ENCODE data around the gene RNF20.
"Not testable (repeated sequence)": the region's sequence is repeated elsewhere in the genome, so short reads cannot be mapped to it uniquely, and the experiment has no call there.

The RNF20 gene

DNA sequence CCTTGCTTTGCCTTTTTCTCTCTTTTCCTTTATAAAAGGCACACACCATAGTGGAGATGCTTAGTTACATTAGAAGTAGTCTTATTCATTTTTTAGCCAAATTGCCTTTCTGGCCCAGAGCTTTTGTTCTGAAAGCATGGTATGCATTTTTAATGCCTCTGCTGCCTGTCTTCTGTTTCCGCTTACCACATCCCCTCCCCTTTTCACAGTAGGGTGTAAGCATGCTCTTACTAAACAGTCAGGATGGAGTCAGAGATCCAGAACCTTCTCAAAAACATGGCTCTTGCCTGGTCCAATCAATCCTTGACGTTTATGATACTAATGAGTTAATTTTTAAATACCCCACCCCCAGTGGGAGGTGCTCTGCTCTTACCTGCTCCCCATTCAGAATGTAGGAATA, 38.7 kb downstream of the RNF20 start:
- Histone ChIP-seq H3K27ac (ENCODE audit: low read depth, low read length) (no peak overlapping the region), H3K27me3 (ENCODE audit: control insufficient read depth in 1 of 2, insufficient read depth in 2 of 2, low read length in 2 of 2) (no peaks in the 10 kb centered on the region), H3K9me3 (ENCODE audit: low read length) (no peaks in the 10 kb centered on the region), H3K9ac (ENCODE audit: low read length) (no peak overlapping the region), H3K4me3 (ENCODE audit: low read depth in 1 of 2, low read length in 2 of 2) (no peak overlapping the region), H3K36me3 (ENCODE audit: insufficient read depth, low read length) (peaks cover 5% of the 10 kb centered on the region), H3K4me1 (ENCODE audit: insufficient read depth, low read length) (no peaks in the 10 kb centered on the region)

DNA sequence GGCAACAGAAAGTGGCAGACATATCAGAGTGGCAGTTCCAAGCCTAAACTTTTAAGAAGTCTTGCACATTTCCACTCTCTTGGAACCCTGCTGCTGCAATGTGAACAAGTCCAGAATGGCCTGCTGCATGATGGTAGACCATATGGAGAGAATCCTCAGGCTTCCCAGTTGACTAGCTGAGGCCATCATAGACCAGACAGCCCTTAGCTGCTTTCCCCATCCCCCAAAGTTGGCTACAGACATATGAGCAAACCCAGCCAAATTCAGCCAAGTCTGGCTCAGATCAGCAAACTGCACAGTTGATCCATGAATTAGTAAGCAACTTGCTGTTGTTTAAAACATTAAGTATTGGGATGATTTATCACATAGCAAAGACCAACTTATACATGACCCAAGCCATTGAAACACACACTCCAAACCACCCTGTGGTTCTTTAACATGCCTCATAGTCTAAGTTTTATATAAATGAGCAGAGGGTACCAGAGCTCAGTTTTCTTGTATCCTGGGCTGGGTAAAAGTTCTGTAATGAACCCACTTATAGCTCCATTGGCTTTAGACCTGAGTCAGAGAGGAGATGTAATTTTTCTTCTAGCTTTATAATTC, 41.2 kb downstream of the RNF20 start:
- Histone ChIP-seq H3K27me3 (ENCODE audit: control insufficient read depth in 1 of 2, insufficient read depth in 2 of 2, low read length in 2 of 2) (no peaks in the 10 kb centered on the region), H3K9ac (ENCODE audit: low read length) (no peak overlapping the region), H3K9me3 (ENCODE audit: low read length) (no peaks in the 10 kb centered on the region), H3K4me3 (ENCODE audit: low read depth in 1 of 2, low read length in 2 of 2) (no peak overlapping the region), H3K36me3 (ENCODE audit: insufficient read depth, low read length) (no peaks in the 10 kb centered on the region), H3K4me1 (ENCODE audit: insufficient read depth, low read length) (peaks cover 1% of the 10 kb centered on the region), H3K27ac (ENCODE audit: low read depth, low read length) (no peak overlapping the region)

DNA sequence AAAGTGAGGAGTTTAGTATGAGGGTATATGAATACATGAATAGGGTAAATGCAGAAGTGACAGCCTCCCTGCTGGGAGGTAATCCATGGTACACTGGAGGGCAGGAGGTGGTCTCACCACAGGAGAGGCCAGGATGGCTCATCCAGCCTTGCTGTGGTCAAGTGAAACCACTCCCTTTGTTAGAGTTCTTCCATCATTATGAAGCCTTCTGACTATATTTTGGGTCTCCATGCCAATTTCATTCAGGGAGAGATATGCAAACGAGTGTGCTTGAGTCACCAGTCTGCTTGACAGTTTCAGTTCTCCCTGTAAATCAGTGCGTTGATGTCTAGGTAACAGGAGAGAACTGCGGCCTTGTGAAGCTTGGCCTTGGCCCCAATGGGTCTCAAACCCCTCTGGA, 44.7 kb downstream of the RNF20 start:
- Histone ChIP-seq H3K9ac (ENCODE audit: low read length) (no peak overlapping the region), H3K27ac (ENCODE audit: low read depth, low read length) (no peak overlapping the region), H3K4me1 (ENCODE audit: insufficient read depth, low read length) (peaks cover 14% of the 10 kb centered on the region), H3K36me3 (ENCODE audit: insufficient read depth, low read length) (no peaks in the 10 kb centered on the region), H3K4me3 (ENCODE audit: low read depth in 1 of 2, low read length in 2 of 2) (no peak overlapping the region), H3K9me3 (ENCODE audit: low read length) (no peaks in the 10 kb centered on the region), H3K27me3 (ENCODE audit: control insufficient read depth in 1 of 2, insufficient read depth in 2 of 2, low read length in 2 of 2) (no peaks in the 10 kb centered on the region)

DNA sequence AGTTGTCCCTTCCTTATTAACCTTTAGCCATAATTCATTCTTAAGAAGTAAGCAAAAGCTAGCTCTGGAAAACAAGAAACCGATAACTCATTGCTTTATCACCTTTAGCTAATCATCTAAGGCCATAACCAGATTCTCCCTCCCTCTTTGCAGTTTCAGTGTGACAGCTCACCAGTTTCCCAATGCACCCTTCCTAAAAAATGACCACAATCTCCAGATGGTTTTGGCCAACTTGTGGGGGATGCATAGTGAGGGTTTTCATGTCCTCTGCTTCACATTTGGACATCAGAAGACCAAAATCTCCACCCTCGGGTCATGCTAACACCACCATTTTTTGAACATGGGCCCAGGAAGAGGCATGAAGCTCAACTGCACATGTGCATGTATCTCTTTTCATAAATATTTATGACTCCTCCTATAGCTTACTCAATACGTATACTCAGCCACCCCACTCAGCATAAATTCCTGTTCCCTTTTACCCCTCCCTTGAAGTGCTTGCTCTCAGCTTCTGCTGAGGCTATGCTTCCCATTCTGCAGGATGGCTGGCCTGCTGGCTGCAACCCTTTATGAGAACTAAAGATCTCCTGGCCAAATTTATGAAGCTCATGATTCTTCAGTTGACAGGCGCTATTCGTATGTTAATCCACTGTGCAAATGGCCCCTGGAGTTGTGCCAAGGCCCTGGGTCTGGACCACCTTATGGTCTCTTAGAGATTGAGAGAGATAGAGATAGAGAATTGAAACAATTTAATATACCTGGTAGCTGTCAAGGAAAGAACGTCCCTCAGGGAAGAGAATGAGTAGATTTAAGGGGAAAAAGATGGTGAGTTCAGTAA, 46.3 kb downstream of the RNF20 start:
- H3K9me3 ChIP-seq (ENCODE audit: low read length): no peaks in the 10 kb centered on the region
- H3K4me1 ChIP-seq (ENCODE audit: insufficient read depth, low read length): peaks cover 14% of the 10 kb centered on the region
- H3K9ac ChIP-seq (ENCODE audit: low read length): no peak overlapping the region
- no peak overlapping the region for H3K4me3 ChIP-seq (ENCODE audit: low read depth in 1 of 2, low read length in 2 of 2)
- no peaks in the 10 kb centered on the region for H3K36me3 ChIP-seq (ENCODE audit: insufficient read depth, low read length)
- H3K27ac ChIP-seq (ENCODE audit: low read depth, low read length): no peak overlapping the region
- H3K27me3 ChIP-seq (ENCODE audit: control insufficient read depth in 1 of 2, insufficient read depth in 2 of 2, low read length in 2 of 2): no peaks in the 10 kb centered on the region

DNA sequence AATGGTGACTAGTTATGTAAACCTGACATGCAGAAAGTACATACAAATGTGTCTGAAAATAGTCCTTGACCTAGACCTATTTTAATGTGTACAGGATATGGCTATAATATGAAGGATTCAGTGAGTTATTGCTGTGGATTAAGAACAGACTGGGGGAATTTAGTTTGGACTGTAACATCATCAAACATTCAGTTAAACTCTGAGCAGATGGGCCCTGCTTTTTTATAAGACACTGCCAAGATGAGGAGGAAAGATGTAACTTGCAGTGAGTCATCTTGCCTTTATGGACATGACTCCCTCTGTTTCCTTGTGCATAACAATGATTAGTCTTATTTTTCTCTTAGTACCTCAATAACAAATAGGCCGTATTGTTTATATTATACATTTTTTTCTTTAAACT, 48.9 kb downstream of the RNF20 start:
- H3K27ac ChIP-seq (ENCODE audit: low read depth, low read length): no peak overlapping the region
- peaks cover 14% of the 10 kb centered on the region for H3K4me1 ChIP-seq (ENCODE audit: insufficient read depth, low read length)
- H3K36me3 ChIP-seq (ENCODE audit: insufficient read depth, low read length): no peaks in the 10 kb centered on the region
- H3K27me3 ChIP-seq (ENCODE audit: control insufficient read depth in 1 of 2, insufficient read depth in 2 of 2, low read length in 2 of 2): no peaks in the 10 kb centered on the region
- H3K4me3 ChIP-seq (ENCODE audit: low read depth in 1 of 2, low read length in 2 of 2): no peak overlapping the region
- no peaks in the 10 kb centered on the region for H3K9me3 ChIP-seq (ENCODE audit: low read length)
- no peak overlapping the region for H3K9ac ChIP-seq (ENCODE audit: low read length)

DNA sequence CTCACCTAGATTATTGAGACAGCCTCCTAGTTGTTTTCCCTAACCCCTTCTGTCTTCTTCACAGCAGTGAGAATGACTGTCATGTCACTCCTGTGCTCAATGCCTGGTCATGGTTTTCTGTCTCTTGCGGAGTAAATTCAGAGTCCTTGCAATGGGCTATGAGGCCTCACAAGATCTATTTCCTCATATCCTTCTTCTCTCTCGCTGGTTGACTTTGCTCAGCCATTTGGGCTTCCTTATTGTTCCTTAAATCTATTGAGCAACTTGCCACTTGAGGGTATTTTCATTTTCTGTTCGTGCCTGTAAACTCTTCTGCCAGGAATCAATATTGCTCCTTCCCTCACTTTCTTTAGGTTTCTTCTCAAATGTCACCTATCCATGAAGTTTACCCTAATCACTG, 52.1 kb downstream of the RNF20 start:
- no peak overlapping the region for H3K27ac ChIP-seq (ENCODE audit: low read depth, low read length)
- H3K4me1 ChIP-seq (ENCODE audit: insufficient read depth, low read length): peaks cover 7% of the 10 kb centered on the region
- no peak overlapping the region for H3K4me3 ChIP-seq (ENCODE audit: low read depth in 1 of 2, low read length in 2 of 2)
- no peaks in the 10 kb centered on the region for H3K9me3 ChIP-seq (ENCODE audit: low read length)
- H3K36me3 ChIP-seq (ENCODE audit: insufficient read depth, low read length): no peaks in the 10 kb centered on the region
- H3K27me3 ChIP-seq (ENCODE audit: control insufficient read depth in 1 of 2, insufficient read depth in 2 of 2, low read length in 2 of 2): no peaks in the 10 kb centered on the region
- no peak overlapping the region for H3K9ac ChIP-seq (ENCODE audit: low read length)

DNA sequence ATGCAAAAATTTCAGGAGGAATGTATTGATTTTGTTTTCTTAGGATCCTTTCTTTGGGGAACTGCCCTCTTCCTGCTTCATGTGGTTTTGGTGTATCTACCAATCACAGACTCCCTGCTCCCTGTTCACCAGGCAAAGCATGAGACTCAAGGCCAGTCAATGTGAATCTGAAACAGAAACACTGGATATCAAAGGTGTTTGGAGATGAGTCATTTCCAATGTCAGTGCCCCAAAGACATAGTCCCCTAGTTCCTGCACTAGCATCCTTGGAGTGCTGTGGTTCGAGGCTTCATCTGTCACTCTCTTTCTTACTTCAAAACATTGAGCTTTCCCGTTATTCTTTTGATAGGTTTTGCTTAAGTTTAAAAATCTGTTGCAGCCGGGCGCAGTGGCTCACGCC, 53.0 kb downstream of the RNF20 start:
- H3K9ac ChIP-seq (ENCODE audit: low read length): no peak overlapping the region
- no peaks in the 10 kb centered on the region for H3K9me3 ChIP-seq (ENCODE audit: low read length)
- H3K27ac ChIP-seq (ENCODE audit: low read depth, low read length): no peak overlapping the region
- H3K27me3 ChIP-seq (ENCODE audit: control insufficient read depth in 1 of 2, insufficient read depth in 2 of 2, low read length in 2 of 2): no peaks in the 10 kb centered on the region
- H3K36me3 ChIP-seq (ENCODE audit: insufficient read depth, low read length): no peaks in the 10 kb centered on the region
- no peak overlapping the region for H3K4me3 ChIP-seq (ENCODE audit: low read depth in 1 of 2, low read length in 2 of 2)
- H3K4me1 ChIP-seq (ENCODE audit: insufficient read depth, low read length): peaks cover 7% of the 10 kb centered on the region

DNA sequence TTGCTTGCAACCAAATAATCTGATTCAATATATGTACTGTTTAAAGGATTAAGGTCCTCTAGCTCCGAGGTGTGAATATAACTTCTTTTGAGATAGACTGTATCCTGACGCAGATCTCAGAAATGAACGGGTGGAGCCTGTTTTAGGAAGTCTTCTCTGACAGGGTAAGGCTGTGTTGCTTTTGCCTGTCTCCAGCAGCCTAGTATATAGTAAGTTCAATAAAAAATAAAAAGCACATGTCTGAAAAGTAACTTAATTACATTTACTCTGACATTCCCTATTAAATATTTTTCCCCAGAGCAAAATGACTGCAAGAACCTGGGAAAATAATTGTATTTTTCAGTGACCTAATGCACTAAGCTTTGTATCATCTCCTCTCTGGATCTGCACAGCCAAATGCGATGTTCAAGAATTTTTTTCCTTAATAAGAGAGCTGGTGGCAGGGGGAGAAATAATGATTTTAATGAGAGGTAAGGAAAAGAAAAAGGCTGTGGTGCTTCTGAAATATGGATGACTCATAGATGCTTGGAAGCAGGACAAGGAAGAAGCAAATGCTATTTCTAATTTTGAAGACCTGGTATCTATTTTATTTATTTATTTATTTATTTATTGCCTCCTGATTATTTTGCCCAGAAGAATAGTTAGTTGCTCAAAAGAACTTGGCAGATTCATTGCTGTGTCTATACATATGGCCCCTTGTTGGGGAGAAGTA, 53.8 kb downstream of the RNF20 start:
- peaks cover under 1% of the 10 kb centered on the region for H3K4me1 ChIP-seq (ENCODE audit: insufficient read depth, low read length)
- no peak overlapping the region for H3K4me3 ChIP-seq (ENCODE audit: low read depth in 1 of 2, low read length in 2 of 2)
- H3K9me3 ChIP-seq (ENCODE audit: low read length): no peaks in the 10 kb centered on the region
- H3K27ac ChIP-seq (ENCODE audit: low read depth, low read length): no peak overlapping the region
- H3K9ac ChIP-seq (ENCODE audit: low read length): no peak overlapping the region
- H3K27me3 ChIP-seq (ENCODE audit: control insufficient read depth in 1 of 2, insufficient read depth in 2 of 2, low read length in 2 of 2): no peaks in the 10 kb centered on the region
- H3K36me3 ChIP-seq (ENCODE audit: insufficient read depth, low read length): no peaks in the 10 kb centered on the region

DNA sequence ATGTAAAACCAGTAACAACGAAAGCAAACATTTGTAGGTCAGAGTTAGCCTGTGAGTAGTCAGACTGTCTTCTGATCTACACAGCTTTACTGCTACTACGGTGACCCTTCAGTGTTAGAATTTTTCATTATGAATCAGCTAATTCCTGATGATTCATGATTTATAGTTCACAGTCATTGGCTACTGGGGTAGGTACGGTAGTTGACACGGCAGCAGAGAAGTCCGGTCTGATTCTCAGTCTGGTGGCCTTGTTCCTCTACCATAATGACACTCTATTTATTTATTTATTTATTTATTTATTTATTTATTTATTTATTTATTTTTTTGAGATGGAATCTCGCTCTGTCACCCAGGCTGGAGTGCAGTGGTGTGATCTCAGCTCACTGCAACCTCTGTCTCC, 56.4 kb downstream of the RNF20 start:
- not testable (repeated sequence) for H3K27me3 ChIP-seq (ENCODE audit: control insufficient read depth in 1 of 2, insufficient read depth in 2 of 2, low read length in 2 of 2); H3K36me3 ChIP-seq (ENCODE audit: insufficient read depth, low read length); H3K4me1 ChIP-seq (ENCODE audit: insufficient read depth, low read length); H3K4me3 ChIP-seq (ENCODE audit: low read depth in 1 of 2, low read length in 2 of 2); H3K27ac ChIP-seq (ENCODE audit: low read depth, low read length); H3K9ac ChIP-seq (ENCODE audit: low read length); H3K9me3 ChIP-seq (ENCODE audit: low read length)

DNA sequence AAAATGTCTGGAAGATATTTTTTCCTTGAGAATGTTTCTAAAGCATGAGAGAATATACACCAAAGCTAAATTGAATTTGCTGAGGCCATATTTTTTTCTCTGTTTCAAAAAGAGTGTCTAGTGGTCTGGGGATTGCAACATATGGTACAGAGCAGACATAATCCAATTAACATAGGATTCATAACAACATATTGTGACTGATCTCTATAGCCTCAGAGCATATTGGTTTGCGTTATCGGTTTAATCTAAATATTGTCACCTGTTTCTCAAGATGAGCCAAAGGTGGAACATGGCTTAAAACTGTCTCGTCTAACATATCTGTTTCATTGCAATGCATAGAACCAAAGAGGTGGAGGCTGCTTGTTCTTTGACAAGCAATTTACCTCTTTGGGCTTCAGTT, 57.2 kb downstream of the RNF20 start:
- Histone ChIP-seq H3K36me3 (ENCODE audit: insufficient read depth, low read length) (no peaks in the 10 kb centered on the region), H3K9ac (ENCODE audit: low read length) (no peak overlapping the region)

DNA sequence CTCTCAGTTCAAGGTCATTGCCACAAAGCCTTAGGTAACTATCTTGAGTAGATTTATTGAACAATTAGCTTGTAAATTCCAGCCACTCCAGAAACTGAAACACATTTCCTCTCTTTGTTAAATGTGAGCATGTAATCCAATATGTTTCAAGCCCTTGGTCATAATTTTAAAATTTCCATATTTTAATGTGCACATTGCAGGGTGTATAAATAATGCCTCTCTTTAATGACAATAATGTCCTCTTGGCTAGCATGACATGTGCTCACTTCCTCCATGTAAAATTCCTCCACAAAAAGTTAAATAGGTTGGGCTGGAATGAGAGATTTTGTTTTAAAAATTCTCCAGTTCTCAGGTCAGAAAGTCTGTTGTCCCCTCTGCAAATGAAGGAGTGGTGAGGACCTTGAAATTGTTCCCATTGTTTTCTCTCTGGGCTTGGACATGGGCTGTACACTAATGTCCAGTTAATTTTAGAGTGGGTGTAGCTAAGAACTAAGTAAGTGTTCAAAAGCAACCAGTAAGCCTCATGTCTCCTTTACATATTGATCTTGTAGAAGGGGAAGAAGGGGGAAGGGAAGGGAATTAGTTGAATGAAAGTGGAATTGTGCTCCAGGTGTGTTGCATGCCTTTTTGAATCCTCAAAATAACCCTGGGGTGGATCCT, 58.3 kb downstream of the RNF20 start:
- H3K27me3 ChIP-seq (ENCODE audit: control insufficient read depth in 1 of 2, insufficient read depth in 2 of 2, low read length in 2 of 2): no peaks in the 10 kb centered on the region
- H3K36me3 ChIP-seq (ENCODE audit: insufficient read depth, low read length): no peaks in the 10 kb centered on the region
- no peaks in the 10 kb centered on the region for H3K4me1 ChIP-seq (ENCODE audit: insufficient read depth, low read length)
- no peaks in the 10 kb centered on the region for H3K9me3 ChIP-seq (ENCODE audit: low read length)
- H3K4me3 ChIP-seq (ENCODE audit: low read depth in 1 of 2, low read length in 2 of 2): no peak overlapping the region
- H3K27ac ChIP-seq (ENCODE audit: low read depth, low read length): no peak overlapping the region
- no peak overlapping the region for H3K9ac ChIP-seq (ENCODE audit: low read length)

More for the DNA sequence above, 57.2 kb downstream of the RNF20 start:
- Histone ChIP-seq H3K4me3 (ENCODE audit: low read depth in 1 of 2, low read length in 2 of 2) (no peak overlapping the region), H3K27me3 (ENCODE audit: control insufficient read depth in 1 of 2, insufficient read depth in 2 of 2, low read length in 2 of 2) (no peaks in the 10 kb centered on the region), H3K4me1 (ENCODE audit: insufficient read depth, low read length) (no peaks in the 10 kb centered on the region), H3K27ac (ENCODE audit: low read depth, low read length) (no peak overlapping the region), H3K9me3 (ENCODE audit: low read length) (no peaks in the 10 kb centered on the region)
